ENCODE results near the gene NUP58.

DNA sequence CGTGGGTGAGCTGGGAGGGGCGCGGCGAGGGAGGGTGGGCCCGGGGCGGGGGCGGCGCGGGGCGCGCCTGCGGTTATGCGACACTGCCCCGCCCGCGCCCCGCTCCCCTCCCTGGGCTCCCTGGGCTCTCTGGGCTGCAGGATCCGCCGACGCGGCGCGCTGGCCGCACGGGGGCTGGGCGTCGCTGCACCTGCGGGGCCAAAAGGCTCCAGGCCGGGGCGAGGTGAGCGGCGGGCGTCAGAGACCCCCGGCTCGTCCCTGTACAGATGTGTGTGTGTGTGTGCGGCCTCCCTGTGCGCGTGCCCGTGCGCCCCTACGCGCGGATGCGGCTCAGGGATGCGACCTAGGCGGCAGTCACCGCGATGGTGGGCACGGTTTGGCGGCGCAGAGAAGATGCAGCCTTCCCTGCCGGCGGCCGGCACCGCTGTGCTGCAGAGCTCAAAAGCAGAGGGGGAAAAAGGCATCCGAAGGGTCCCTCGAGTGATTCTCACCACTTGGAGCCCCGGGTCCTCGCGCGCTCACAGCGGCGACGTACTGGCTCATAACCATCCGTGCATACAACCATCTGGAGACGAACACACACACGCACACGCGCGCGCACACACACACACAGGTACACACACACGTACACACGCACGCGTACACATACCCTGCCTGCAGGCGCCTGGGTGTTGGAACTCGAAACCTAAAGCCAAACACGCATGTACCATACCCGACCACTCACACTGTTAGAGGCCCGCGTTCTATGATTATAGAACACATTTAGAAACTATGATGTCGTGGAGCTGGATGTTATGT is 71.1 kb downstream of the NUP58 start:
- TF ChIP-seq, protein P1, sequence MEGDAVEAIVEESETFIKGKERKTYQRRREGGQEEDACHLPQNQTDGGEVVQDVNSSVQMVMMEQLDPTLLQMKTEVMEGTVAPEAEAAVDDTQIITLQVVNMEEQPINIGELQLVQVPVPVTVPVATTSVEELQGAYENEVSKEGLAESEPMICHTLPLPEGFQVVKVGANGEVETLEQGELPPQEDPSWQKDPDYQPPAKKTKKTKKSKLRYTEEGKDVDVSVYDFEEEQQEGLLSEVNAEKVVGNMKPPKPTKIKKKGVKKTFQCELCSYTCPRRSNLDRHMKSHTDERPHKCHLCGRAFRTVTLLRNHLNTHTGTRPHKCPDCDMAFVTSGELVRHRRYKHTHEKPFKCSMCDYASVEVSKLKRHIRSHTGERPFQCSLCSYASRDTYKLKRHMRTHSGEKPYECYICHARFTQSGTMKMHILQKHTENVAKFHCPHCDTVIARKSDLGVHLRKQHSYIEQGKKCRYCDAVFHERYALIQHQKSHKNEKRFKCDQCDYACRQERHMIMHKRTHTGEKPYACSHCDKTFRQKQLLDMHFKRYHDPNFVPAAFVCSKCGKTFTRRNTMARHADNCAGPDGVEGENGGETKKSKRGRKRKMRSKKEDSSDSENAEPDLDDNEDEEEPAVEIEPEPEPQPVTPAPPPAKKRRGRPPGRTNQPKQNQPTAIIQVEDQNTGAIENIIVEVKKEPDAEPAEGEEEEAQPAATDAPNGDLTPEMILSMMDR (IDR thresholded peaks at IDR 0.05; ENCODE audit: low read length), result no peak
- TF ChIP-seq EZH2 (IDR thresholded peaks at IDR 0.05; ENCODE audit: borderline replicate concordance, low read length), result no peak

All from OCI-LY1 (cell line).